Measurements from ENCODE around the gene GSE1. TPM values are rescaled to one million over a fixed set of nuclear protein-coding genes. Genes with fewer than 3 reads are reported as not detected.

GSE1 gene
- total and polyA plus RNA-seq, 9 of the 15 experiments (the other 6 are each of a cell fraction or from before 2014, with no cell fraction given), result 12.2 to 244 (median 57.9) TPM

- TF ChIP-seq MAZ (CRISPR knock-in tag; conservative IDR thresholded peaks at IDR 0.05 in 1 of 2, IDR thresholded peaks at IDR 0.05 in 1 of 2) (no peak), ZC3H8 (IDR thresholded peaks at IDR 0.05) (no peak), TRIM24 (IDR thresholded peaks at IDR 0.05) (no peak), MGA (IDR thresholded peaks at IDR 0.05) (no peak), ZNF695 (CRISPR knock-in tag; IDR thresholded peaks at IDR 0.05) (no peak), MAFF (IDR thresholded peaks at IDR 0.05; ENCODE audit: low read length) (no peak), ILK (tag; IDR thresholded peaks at IDR 0.05; ENCODE audit: borderline replicate concordance, low read depth) (no peak), ZNF124 (CRISPR knock-in tag; IDR thresholded peaks at IDR 0.05) (no peak), HNRNPL (IDR thresholded peaks at IDR 0.05; ENCODE audit: low read depth, low read length) (no peak), LARP7 (IDR thresholded peaks at IDR 0.05) (no peak), WHSC1 (IDR thresholded peaks at IDR 0.05; ENCODE audit: low read length) (no peak)
- TF ChIP-seq, protein P1, sequence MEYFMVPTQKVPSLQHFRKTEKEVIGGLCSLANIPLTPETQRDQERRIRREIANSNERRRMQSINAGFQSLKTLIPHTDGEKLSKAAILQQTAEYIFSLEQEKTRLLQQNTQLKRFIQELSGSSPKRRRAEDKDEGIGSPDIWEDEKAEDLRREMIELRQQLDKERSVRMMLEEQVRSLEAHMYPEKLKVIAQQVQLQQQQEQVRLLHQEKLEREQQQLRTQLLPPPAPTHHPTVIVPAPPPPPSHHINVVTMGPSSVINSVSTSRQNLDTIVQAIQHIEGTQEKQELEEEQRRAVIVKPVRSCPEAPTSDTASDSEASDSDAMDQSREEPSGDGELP (CRISPR knock-in tag; IDR thresholded peaks at IDR 0.05; ENCODE audit: borderline replicate concordance), result peak; percentile 1; the same call in 1 of the 2 replicates
- TF ChIP-seq, protein P2, sequence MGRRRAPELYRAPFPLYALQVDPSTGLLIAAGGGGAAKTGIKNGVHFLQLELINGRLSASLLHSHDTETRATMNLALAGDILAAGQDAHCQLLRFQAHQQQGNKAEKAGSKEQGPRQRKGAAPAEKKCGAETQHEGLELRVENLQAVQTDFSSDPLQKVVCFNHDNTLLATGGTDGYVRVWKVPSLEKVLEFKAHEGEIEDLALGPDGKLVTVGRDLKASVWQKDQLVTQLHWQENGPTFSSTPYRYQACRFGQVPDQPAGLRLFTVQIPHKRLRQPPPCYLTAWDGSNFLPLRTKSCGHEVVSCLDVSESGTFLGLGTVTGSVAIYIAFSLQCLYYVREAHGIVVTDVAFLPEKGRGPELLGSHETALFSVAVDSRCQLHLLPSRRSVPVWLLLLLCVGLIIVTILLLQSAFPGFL (CRISPR knock-in tag; IDR thresholded peaks at IDR 0.05), result 0 out of 2 replicates have a peak, but pooled peaks have one; percentile 62
- TF ChIP-seq, protein P3, sequence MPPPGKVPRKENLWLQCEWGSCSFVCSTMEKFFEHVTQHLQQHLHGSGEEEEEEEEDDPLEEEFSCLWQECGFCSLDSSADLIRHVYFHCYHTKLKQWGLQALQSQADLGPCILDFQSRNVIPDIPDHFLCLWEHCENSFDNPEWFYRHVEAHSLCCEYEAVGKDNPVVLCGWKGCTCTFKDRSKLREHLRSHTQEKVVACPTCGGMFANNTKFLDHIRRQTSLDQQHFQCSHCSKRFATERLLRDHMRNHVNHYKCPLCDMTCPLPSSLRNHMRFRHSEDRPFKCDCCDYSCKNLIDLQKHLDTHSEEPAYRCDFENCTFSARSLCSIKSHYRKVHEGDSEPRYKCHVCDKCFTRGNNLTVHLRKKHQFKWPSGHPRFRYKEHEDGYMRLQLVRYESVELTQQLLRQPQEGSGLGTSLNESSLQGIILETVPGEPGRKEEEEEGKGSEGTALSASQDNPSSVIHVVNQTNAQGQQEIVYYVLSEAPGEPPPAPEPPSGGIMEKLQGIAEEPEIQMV (tag; conservative IDR thresholded peaks at IDR 0.05; ENCODE audit: low read depth), result no peak
Measured at GRCh38 chr16:85570213-85570734, 42.8 kb upstream of the GSE1 start (continued).
